ENCODE measurements around the gene MLLT10. TPM values are rescaled to one million over a fixed set of nuclear protein-coding genes. Genes with fewer than 3 reads are reported as not detected.

The MLLT10 gene
- total and polyA plus RNA-seq, 10 of the 15 experiments (the other 5 are each of a cell fraction or from before 2014, with no cell fraction given) = 8.7 to 61.1 (median 28.5) TPM

GRCh38 chr10:21497177-21497807 lies 36.7 kb upstream of the MLLT10 start:
- intact Hi-C loops (cut with micrococcal nuclease; ENCODE audit: unreplicated experiment) (loop anchor here (5.0 to 10.0 kb wide), 2 partner anchors 455 to 818 kb away; partner anchors contain the start of gene COMMD3), in situ Hi-C loops (cut with MboI) (loop anchor here (5.0 to 25.0 kb wide), 3 partner anchors 210 to 1515 kb away; no protein-coding TSS in a partner anchor)
- CTCF ChIA-PET = interaction anchor here (0.6 to 5.6 kb wide), 17 partner anchors 17 to 1493 kb away, joined by 3 to 66 read pairs (median 4); no protein-coding TSS in a partner anchor
- SMC1A ChIA-PET (ENCODE audit: uncharacterized antibody, unreplicated experiment) = interaction anchor here (0.5 to 3.4 kb wide), 10 partner anchors 11 to 492 kb away, joined by 3 to 19 read pairs (median 4); no protein-coding TSS in a partner anchor
- 3% methylated on average over 37 of the region's 37 CpGs for WGBS (ENCODE audit: insufficient coverage, insufficient replicate concordance, low lambda C conversion rate, missing lambda C conversion rate)
- Histone ChIP-seq H3K4me1 (ENCODE audit: control insufficient read depth, insufficient read depth, low read length) (peaks cover 20% of the 10 kb centered on the region), H3K4me2 (ENCODE audit: control insufficient read depth, insufficient read depth) (peak overlapping the region; percentile 100), H3K27me3 (replicated peaks in 1 of 2; ENCODE audit: control insufficient read depth in 2 of 2, insufficient read depth in 2 of 2, low read length in 1 of 2) (peaks cover 5 to 18% of the 10 kb centered on the region in 2 experiments), H3K4me3 (peak overlapping the region; percentile 65), H3K36me3 (ENCODE audit: control insufficient read depth in 2 of 2, insufficient read depth in 2 of 2, low read length in 1 of 2) (no peaks in the 10 kb centered on the region), H3K9ac (ENCODE audit: control insufficient read depth, insufficient read depth, low read length) (no peak overlapping the region; the same call in 1 of the 2 replicates), H3K27ac (ENCODE audit: control insufficient read depth, insufficient read depth) (no peak overlapping the region), H2AFZ (ENCODE audit: control insufficient read depth, low read depth, low read length) (peak overlapping the region; percentile 86), H3K79me2 (ENCODE audit: control insufficient read depth, insufficient read depth, low read length) (no peaks in the 10 kb centered on the region), H3K9me3 (replicated peaks; ENCODE audit: control insufficient read depth, insufficient read depth, low read length) (no peaks in the 10 kb centered on the region), H4K20me1 (ENCODE audit: control insufficient read depth, insufficient read depth) (no peaks in the 10 kb centered on the region)
- ATAC-seq (peak; percentile 6; the same call in 2 of the 3 replicates), DNase-seq (ENCODE audit: low read depth, low spot score) (no peak), FAIRE-seq (no peak)
- POLR2A ChIA-PET = interaction anchor here (0.6 to 0.7 kb wide), 4 partner anchors 11 to 1360 kb away, joined by 3 to 9 read pairs (median 5); no protein-coding TSS in a partner anchor
- TF ChIP-seq IRF5 (IDR thresholded peaks at IDR 0.05; ENCODE audit: borderline replicate concordance) (no peak), BMI1 (IDR thresholded peaks at IDR 0.05; ENCODE audit: borderline replicate concordance) (peak; percentile 67), SMARCA5 (IDR thresholded peaks at IDR 0.05) (no peak), MYB (IDR thresholded peaks at IDR 0.05; ENCODE audit: borderline replicate concordance, low read depth, low read length) (no peak)
- RAD21 ChIA-PET (ENCODE audit: unreplicated experiment) = interaction anchor here (0.5 to 3.3 kb wide), 8 partner anchors 21 to 1492 kb away, joined by 3 to 22 read pairs (median 5); partner anchors contain the start of genes DNAJC1 and SKIDA1
- no TSS peak for BruUV-seq (replicated peaks)

Measured in GM12878 (cell line).